Neural progenitor cell (in vitro differentiated cells): ENCODE data around the gene DPP7. TPM values are rescaled to one million over a fixed set of nuclear protein-coding genes. Genes with fewer than 3 reads are reported as not detected.
A peak's percentile ranks its signal among the peaks of the same experiment; 100 is the strongest.
"Not testable (repeated sequence)": the region's sequence is repeated elsewhere in the genome, so short reads cannot be mapped to it uniquely, and the experiment has no call there.

Experiments used
- DNase-seq: peaks from one replicate; pipeline ENCODE4 v3.0.0-alpha.2; 2016; ENCODE audit warnings: low spot score
- H2AFZ ChIP-seq: fragments of 200-600 bp; sonication (generic); replicated peaks from 2 replicates; pipeline ENCODE4 v1.6.1; 2016; ENCODE audit warnings: antibody characterized with exemption
- H3F3A ChIP-seq: fragments of 200-600 bp; sonication (generic); 2 replicates; pipeline ENCODE4 v1.6.1; 2016; ENCODE audit warnings: antibody characterized with exemption, low read depth
- H3K27ac ChIP-seq: fragments of 200-600 bp; sonication (generic); 2 replicates; pipeline ENCODE4 v1.5.1; 2016; ENCODE audit warnings: mild to moderate bottlenecking
- H3K27me3 ChIP-seq: fragments of 200-600 bp; sonication (generic); 2 replicates; pipeline ENCODE4 v1.6.1; 2016; ENCODE audit warnings: mild to moderate bottlenecking, moderate library complexity
- H3K36me3 ChIP-seq: fragments of 200-600 bp; sonication (generic); 2 replicates; pipeline ENCODE4 v1.5.1; 2016
- H3K4me1 ChIP-seq: fragments of 200-600 bp; sonication (generic); 2 replicates; pipeline ENCODE4 v1.6.1; 2016; ENCODE audit warnings: mixed run types
- H3K4me2 ChIP-seq: fragments of 200-600 bp; sonication (generic); 2 replicates; pipeline ENCODE4 v1.6.1; 2016
- H3K4me3 ChIP-seq: fragments of 200-600 bp; sonication (generic); 2 replicates; pipeline ENCODE4 v1.5.1; 2016
- H3K79me2 ChIP-seq: fragments of 200-600 bp; sonication (generic); 2 replicates; pipeline ENCODE4 v1.6.1; 2016; ENCODE audit warnings: low read depth
- H3K9ac ChIP-seq: fragments of 200-600 bp; sonication (generic); 2 replicates; pipeline ENCODE4 v1.6.1; 2016
- H3K9me3 ChIP-seq: fragments of 200-600 bp; sonication (generic); 2 replicates; pipeline ENCODE4 v1.5.1; 2016; ENCODE audit warnings: low read depth
- H4K20me1 ChIP-seq: fragments of 200-600 bp; sonication (generic); 2 replicates; pipeline ENCODE4 v1.6.1; 2016; ENCODE audit warnings: low read depth
- H3K27ac Mint-ChIP-seq: 3 replicates; pipeline ENCODE4 v1.8.0; 2021; ENCODE audit warnings: mixed read lengths
- H3K27me3 Mint-ChIP-seq: 2 replicates; pipeline ENCODE4 v1.8.0; 2022; ENCODE audit warnings: low read depth, mild to moderate bottlenecking, inconsistent platforms, moderate library complexity, mixed read lengths; ENCODE audit not compliant: insufficient read depth
- H3K36me3 Mint-ChIP-seq: 3 replicates; pipeline ENCODE4 v1.8.0; 2021; ENCODE audit warnings: mixed read lengths
- H3K4me1 Mint-ChIP-seq: 3 replicates; pipeline ENCODE4 v1.8.0; 2021; ENCODE audit warnings: mixed read lengths
- H3K4me3 Mint-ChIP-seq: 3 replicates; pipeline ENCODE4 v1.8.0; 2021; ENCODE audit warnings: mild to moderate bottlenecking, moderate library complexity, mixed read lengths
- H3K9me3 Mint-ChIP-seq: 3 replicates; pipeline ENCODE4 v1.8.0; 2020; ENCODE audit warnings: mixed read lengths
- EZH2 ChIP-seq: fragments of 200-600 bp; sonication (generic); IDR thresholded peaks from 2 replicates; pipeline ENCODE4 v1.6.1; 2017; ENCODE audit warnings: antibody characterized with exemption, mild to moderate bottlenecking, moderate library complexity
- EZH2phosphoT487 ChIP-seq: fragments of 200-600 bp; sonication (generic); IDR thresholded peaks from 2 replicates; pipeline ENCODE4 v1.6.1; 2017; ENCODE audit warnings: antibody characterized with exemption
- total RNA-seq: library from RNA; depleted of rRNA; stranded (reverse); fragments of >200 nt; gene quantifications from 2 replicates; pipeline ENCODE4 v1.2.3, GENCODE V29; 2015; ENCODE audit warnings: low replicate concordance
- TF ChIP-seq, protein P1 (sequence below): fragments of 200-600 bp; sonication (generic); IDR thresholded peaks from 2 replicates; pipeline ENCODE4 v1.5.1; 2017; ENCODE audit warnings: antibody characterized with exemption, mild to moderate bottlenecking

DPP7 gene
- total RNA-seq, 1 donor from 2014 or later: 2.6 TPM

DNA sequence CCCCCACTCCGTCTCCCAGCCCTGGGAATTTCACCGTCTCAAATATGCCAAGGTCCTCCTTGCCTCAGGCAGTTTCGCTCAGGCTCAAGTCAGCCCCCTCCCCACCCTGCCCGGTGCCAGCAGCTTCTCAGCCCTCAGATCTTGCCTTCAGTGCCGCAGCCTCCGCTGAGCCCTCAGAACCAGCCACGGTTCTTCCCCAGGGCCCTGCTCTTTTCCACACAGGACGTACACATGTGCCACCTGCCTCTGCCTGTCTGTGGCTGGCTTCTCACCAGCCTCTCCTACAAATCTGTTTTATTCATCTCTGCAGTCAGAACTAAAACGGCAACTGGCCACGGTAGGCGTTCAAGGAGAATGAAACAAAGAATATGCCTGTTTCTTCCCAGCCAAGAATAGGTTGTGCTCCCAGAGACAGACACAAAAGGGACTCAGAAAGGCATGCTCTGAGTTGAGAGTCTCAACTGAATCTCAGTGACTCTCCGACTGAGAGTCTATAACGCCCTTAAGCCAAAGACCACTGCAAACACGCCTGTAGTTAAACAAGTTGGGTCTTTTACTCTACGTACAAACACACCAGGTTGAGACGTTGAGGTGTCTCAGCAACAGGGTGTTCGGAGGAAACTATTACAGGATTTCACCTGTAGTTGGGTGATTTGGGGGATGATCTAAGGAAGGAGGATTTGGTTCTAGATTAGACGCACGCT, 13.8 kb upstream of the DPP7 start:
- H3K4me2 ChIP-seq: peak overlapping the region; percentile 86
- no peak overlapping the region for H3K9ac ChIP-seq
- H3K27ac ChIP-seq: no peak overlapping the region
- Mint-ChIP-seq H3K36me3 (no peaks in the 10 kb centered on the region), H3K27me3 (peaks cover 18% of the 10 kb centered on the region), H3K4me3 (peak overlapping the region; percentile 89), H3K4me1 (peaks cover 22% of the 10 kb centered on the region), H3K27ac (peak overlapping the region; percentile 72), H3K9me3 (no peaks in the 10 kb centered on the region)
- DNase-seq: no peak
- H3K79me2 ChIP-seq: peaks cover 22% of the 10 kb centered on the region
- peaks cover 2% of the 10 kb centered on the region for H3F3A ChIP-seq
- no peaks in the 10 kb centered on the region for H3K36me3 ChIP-seq
- H2AFZ ChIP-seq: no peak overlapping the region
- H3K4me1 ChIP-seq: peaks cover 7% of the 10 kb centered on the region
- no peaks in the 10 kb centered on the region for H3K9me3 ChIP-seq
- TF ChIP-seq EZH2phosphoT487 (no peak), EZH2 (no peak)
- peaks cover 18% of the 10 kb centered on the region for H4K20me1 ChIP-seq
- H3K4me3 ChIP-seq: peak overlapping the region; percentile 83
- H3K27me3 ChIP-seq: peaks cover 32% of the 10 kb centered on the region

DNA sequence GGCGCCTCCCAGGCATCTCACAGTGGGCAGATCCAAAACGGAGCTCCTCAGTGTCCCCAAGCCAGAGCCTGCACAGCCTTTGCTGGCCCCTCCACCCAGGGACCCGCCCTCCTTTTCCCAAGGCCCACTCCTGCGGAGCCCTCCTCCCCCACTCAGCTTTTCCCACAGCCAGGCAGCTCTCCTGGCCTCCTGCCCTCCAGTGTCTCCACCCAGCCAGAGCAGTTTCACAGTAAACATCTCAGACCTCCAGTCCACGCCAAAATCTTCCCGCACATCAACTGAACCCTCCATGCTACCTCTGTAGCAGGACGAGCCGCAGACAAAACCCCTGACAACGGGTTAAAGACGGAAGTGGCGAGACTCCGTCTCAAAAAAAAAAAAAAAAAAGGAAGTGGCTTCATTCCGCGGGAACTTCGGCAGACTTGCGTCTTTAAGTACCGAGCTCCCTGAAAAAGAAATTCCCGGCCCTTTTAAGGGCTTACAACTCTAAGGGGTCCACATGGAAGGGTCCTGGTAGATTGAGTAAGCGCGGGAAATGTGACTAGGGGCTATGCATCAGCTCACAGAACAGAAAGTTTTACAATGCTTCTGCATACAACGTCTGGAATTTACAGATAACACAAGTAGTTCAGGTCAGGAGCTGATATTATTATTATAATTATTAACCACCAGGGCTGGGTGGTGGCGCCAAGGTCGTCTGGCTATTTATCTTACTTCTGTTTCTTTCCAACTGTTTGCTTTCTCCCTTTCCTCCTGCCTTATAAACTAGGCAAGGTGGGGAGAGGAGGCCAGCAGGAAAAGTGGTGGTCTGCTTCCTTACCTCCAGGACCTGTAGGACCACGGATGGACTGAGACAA, 13.0 kb upstream of the DPP7 start:
- peaks cover 25% of the 10 kb centered on the region for H3K27me3 ChIP-seq
- peaks cover 7% of the 10 kb centered on the region for H3K4me1 ChIP-seq
- no peak overlapping the region for H3K27ac ChIP-seq
- peaks cover 25% of the 10 kb centered on the region for H3K4me1 Mint-ChIP-seq
- peaks cover 11% of the 10 kb centered on the region for H3K27me3 Mint-ChIP-seq
- H3K79me2 ChIP-seq: peaks cover 22% of the 10 kb centered on the region
- H4K20me1 ChIP-seq: peaks cover 18% of the 10 kb centered on the region
- no peaks in the 10 kb centered on the region for H3K36me3 Mint-ChIP-seq
- TF ChIP-seq EZH2phosphoT487: no peak
- TF ChIP-seq, protein P1, sequence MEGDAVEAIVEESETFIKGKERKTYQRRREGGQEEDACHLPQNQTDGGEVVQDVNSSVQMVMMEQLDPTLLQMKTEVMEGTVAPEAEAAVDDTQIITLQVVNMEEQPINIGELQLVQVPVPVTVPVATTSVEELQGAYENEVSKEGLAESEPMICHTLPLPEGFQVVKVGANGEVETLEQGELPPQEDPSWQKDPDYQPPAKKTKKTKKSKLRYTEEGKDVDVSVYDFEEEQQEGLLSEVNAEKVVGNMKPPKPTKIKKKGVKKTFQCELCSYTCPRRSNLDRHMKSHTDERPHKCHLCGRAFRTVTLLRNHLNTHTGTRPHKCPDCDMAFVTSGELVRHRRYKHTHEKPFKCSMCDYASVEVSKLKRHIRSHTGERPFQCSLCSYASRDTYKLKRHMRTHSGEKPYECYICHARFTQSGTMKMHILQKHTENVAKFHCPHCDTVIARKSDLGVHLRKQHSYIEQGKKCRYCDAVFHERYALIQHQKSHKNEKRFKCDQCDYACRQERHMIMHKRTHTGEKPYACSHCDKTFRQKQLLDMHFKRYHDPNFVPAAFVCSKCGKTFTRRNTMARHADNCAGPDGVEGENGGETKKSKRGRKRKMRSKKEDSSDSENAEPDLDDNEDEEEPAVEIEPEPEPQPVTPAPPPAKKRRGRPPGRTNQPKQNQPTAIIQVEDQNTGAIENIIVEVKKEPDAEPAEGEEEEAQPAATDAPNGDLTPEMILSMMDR: no peak
- no peak for TF ChIP-seq EZH2
- DNase-seq: no peak
- H3K9me3 ChIP-seq: no peaks in the 10 kb centered on the region
- H3K9me3 Mint-ChIP-seq: no peaks in the 10 kb centered on the region
- H3K4me3 ChIP-seq: no peak overlapping the region
- H3K4me2 ChIP-seq: no peak overlapping the region
- no peak overlapping the region for H3K27ac Mint-ChIP-seq
- H3K4me3 Mint-ChIP-seq: peak overlapping the region; percentile 89
- H3F3A ChIP-seq: peaks cover 4% of the 10 kb centered on the region
- no peak overlapping the region for H3K9ac ChIP-seq
- H3K36me3 ChIP-seq: no peaks in the 10 kb centered on the region
- H2AFZ ChIP-seq: no peak overlapping the region

DNA sequence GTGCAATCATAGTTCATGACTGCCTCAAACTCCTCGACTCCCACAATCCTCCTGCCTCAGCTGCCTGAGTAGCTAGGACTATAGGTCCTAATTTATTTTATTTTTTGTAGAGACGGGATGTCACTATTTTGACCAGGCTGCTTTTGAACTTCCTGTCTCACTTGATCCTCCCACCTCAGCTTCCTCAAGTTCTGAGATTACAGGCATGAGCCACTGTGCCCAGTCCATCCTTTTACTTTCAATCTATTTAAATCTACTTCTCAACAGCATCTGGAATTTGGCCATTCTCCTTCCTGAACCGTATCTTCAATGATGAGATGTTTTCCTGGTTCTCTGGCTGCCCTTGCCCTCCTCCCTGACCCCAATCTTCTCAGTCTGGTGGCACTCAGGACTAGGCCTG, 12.3 kb upstream of the DPP7 start:
- Histone ChIP-seq H3K9ac (no peak overlapping the region), H2AFZ (no peak overlapping the region), H3K4me2 (no peak overlapping the region), H4K20me1 (peaks cover 18% of the 10 kb centered on the region), H3K27ac (no peak overlapping the region), H3K4me3 (no peak overlapping the region), H3K27me3 (peaks cover 17% of the 10 kb centered on the region), H3K4me1 (peaks cover 7% of the 10 kb centered on the region), H3K9me3 (no peaks in the 10 kb centered on the region), H3F3A (peaks cover 9% of the 10 kb centered on the region), H3K36me3 (no peaks in the 10 kb centered on the region), H3K79me2 (peaks cover 22% of the 10 kb centered on the region)
- H3K4me3 Mint-ChIP-seq: peak overlapping the region; percentile 69
- peaks cover 32% of the 10 kb centered on the region for H3K4me1 Mint-ChIP-seq
- TF ChIP-seq EZH2phosphoT487: no peak
- TF ChIP-seq EZH2: no peak
- TF ChIP-seq, protein P1: no peak
- H3K36me3 Mint-ChIP-seq: no peaks in the 10 kb centered on the region
- H3K9me3 Mint-ChIP-seq: no peaks in the 10 kb centered on the region
- H3K27ac Mint-ChIP-seq: no peak overlapping the region
- H3K27me3 Mint-ChIP-seq: peaks cover 7% of the 10 kb centered on the region
- DNase-seq: no peak

DNA sequence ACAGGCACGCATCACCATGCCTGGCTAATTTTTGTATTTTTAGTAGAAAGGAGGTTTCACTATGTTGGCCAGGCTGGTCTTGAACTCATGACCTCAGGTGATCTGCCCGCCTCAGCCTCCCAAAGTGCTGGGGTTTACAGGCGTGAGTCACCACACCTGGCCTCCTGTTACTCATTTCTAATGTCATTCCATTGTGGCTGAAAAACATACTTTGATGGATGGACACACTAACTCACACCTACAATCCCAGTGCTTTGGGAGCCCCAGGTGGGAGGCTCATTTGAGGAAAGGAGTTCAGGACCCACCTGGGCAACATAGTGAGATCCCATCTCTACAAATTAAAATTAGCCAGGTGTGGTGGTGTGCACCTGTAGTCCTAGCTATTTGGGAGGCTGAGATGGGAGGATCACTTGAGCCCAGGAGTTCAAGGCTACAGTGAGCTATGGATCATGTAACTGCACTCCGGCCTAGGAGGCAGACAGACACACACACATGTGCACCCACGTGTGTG, 9.5 kb upstream of the DPP7 start:
- peaks cover 31% of the 10 kb centered on the region for H3K4me1 Mint-ChIP-seq
- H3K4me1 ChIP-seq, H3K9ac ChIP-seq, H3K27ac Mint-ChIP-seq, DNase-seq, H3K4me2 ChIP-seq, H3K36me3 ChIP-seq, H3K9me3 Mint-ChIP-seq, H3K27me3 Mint-ChIP-seq, H3K4me3 Mint-ChIP-seq, H3K4me3 ChIP-seq, H2AFZ ChIP-seq, H3K27ac ChIP-seq, H3K27me3 ChIP-seq, H3K36me3 Mint-ChIP-seq, H3K9me3 ChIP-seq: not testable (repeated sequence)
- Histone ChIP-seq H3K79me2 (peaks cover 18% of the 10 kb centered on the region), H3F3A (peaks cover 11% of the 10 kb centered on the region), H4K20me1 (peaks cover 23% of the 10 kb centered on the region)
